GM19099 (cell line): ENCODE results near the gene LGI2.

Experiments
- POLR2A ChIP-seq: IDR thresholded peaks from 3 replicates; pipeline ENCODE4 v1.6.1; 2011; ENCODE audit warnings: low read depth; ENCODE audit not compliant: insufficient read length; ENCODE audit errors: extremely low read depth

The LGI2 gene

GRCh38 chr4:25019501-25019900 is 11.2 kb downstream of the LGI2 start:
- TF ChIP-seq POLR2A: no peak

GRCh38 chr4:25015012-25015411 is 15.7 kb downstream of the LGI2 start:
- TF ChIP-seq POLR2A: no peak

GRCh38 chr4:25013756-25014661 is 16.7 kb downstream of the LGI2 start:
- no peak for TF ChIP-seq POLR2A

- no peak for TF ChIP-seq POLR2A
Observed at GRCh38 chr4:25012655-25013054, 18.1 kb downstream of the LGI2 start.

GRCh38 chr4:25011135-25011866 is 19.4 kb downstream of the LGI2 start:
- no peak for TF ChIP-seq POLR2A

GRCh38 chr4:25007598-25007997 is 23.1 kb downstream of the LGI2 start:
- no peak for TF ChIP-seq POLR2A

GRCh38 chr4:25002681-25003080 is 28.1 kb downstream of the LGI2 start:
- no peak for TF ChIP-seq POLR2A

- TF ChIP-seq POLR2A: no peak
Observed at GRCh38 chr4:25001509-25001908, 29.2 kb downstream of the LGI2 start.

GRCh38 chr4:25000639-25001038 is 30.1 kb downstream of the LGI2 start:
- no peak for TF ChIP-seq POLR2A

- no peak for TF ChIP-seq POLR2A
Observed at GRCh38 chr4:24999392-25000089, 31.2 kb downstream of the LGI2 start.

GRCh38 chr4:24995346-24995919 is 35.3 kb downstream of the LGI2 start:
- no peak for TF ChIP-seq POLR2A

GRCh38 chr4:24993551-24994080 is 37.1 kb downstream of the LGI2 start:
- TF ChIP-seq POLR2A: no peak

GRCh38 chr4:24992968-24993367 is 37.8 kb downstream of the LGI2 start:
- no peak for TF ChIP-seq POLR2A

- TF ChIP-seq POLR2A: no peak
Observed at GRCh38 chr4:24991015-24991414, 39.7 kb downstream of the LGI2 start.

- TF ChIP-seq POLR2A: no peak
Observed at GRCh38 chr4:24989327-24989726, 41.4 kb downstream of the LGI2 start.
